Immature natural killer cell (primary cell): ENCODE data around the gene RAB34. TPM values are rescaled to one million over a fixed set of nuclear protein-coding genes. Genes with fewer than 3 reads are reported as not detected.
A peak's percentile ranks its signal among the peaks of the same experiment; 100 is the strongest.

Experiments
- DNase-seq, 3 donors: peaks; one replicate each; pipeline ENCODE4 v3.0.0; 2022; ENCODE audit warnings: mixed read lengths in 1 of 3
- H3K27ac Mint-ChIP-seq, 6 donors: one replicate each; pipeline ENCODE4 v1.8.0; 2020; ENCODE audit warnings: mixed read lengths in 6 of 6, mild to moderate bottlenecking in 5 of 6, inconsistent platforms in 4 of 6, moderate library complexity in 3 of 6
- H3K27me3 Mint-ChIP-seq, 3 donors: one replicate each; pipeline ENCODE4 v1.8.0; 2020 to 2021; ENCODE audit warnings: low read depth in 3 of 3, mild to moderate bottlenecking in 3 of 3, mixed read lengths in 3 of 3, moderate library complexity in 3 of 3, inconsistent platforms in 1 of 3
- H3K36me3 Mint-ChIP-seq, 3 donors: one replicate each; pipeline ENCODE4 v1.8.0; 2020; ENCODE audit warnings: mixed read lengths in 3 of 3, inconsistent platforms in 2 of 3, mild to moderate bottlenecking in 2 of 3
- H3K4me1 Mint-ChIP-seq, 2 donors: one replicate each; pipeline ENCODE4 v1.8.0; 2020; ENCODE audit warnings: inconsistent platforms in 2 of 2, mild to moderate bottlenecking in 2 of 2, mixed read lengths in 2 of 2, moderate library complexity in 1 of 2
- H3K4me3 Mint-ChIP-seq, 5 donors: one replicate each; pipeline ENCODE4 v1.8.0; 2020; ENCODE audit warnings: mild to moderate bottlenecking in 5 of 5, mixed read lengths in 5 of 5, inconsistent platforms in 3 of 5, moderate library complexity in 3 of 5
- H3K9me3 Mint-ChIP-seq, 6 donors: one replicate each; pipeline ENCODE4 v1.8.0; 2020; ENCODE audit warnings: mild to moderate bottlenecking in 6 of 6, mixed read lengths in 6 of 6, inconsistent platforms in 4 of 6, moderate library complexity in 3 of 6
- polyA plus RNA-seq, 3 donors: library from polyadenylated mRNA; unstranded; fragments of 300-500 nt; fragmentation: Illumina TruSeq; gene quantifications; one replicate each; pipeline ENCODE4 v1.2.3, GENCODE V29; 2021

RAB34 gene, protein sequence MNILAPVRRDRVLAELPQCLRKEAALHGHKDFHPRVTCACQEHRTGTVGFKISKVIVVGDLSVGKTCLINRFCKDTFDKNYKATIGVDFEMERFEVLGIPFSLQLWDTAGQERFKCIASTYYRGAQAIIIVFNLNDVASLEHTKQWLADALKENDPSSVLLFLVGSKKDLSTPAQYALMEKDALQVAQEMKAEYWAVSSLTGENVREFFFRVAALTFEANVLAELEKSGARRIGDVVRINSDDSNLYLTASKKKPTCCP
- polyA plus RNA-seq, result 1 to 10 TPM; 2.3 to 6.1 (median 5.3) TPM

DNA sequence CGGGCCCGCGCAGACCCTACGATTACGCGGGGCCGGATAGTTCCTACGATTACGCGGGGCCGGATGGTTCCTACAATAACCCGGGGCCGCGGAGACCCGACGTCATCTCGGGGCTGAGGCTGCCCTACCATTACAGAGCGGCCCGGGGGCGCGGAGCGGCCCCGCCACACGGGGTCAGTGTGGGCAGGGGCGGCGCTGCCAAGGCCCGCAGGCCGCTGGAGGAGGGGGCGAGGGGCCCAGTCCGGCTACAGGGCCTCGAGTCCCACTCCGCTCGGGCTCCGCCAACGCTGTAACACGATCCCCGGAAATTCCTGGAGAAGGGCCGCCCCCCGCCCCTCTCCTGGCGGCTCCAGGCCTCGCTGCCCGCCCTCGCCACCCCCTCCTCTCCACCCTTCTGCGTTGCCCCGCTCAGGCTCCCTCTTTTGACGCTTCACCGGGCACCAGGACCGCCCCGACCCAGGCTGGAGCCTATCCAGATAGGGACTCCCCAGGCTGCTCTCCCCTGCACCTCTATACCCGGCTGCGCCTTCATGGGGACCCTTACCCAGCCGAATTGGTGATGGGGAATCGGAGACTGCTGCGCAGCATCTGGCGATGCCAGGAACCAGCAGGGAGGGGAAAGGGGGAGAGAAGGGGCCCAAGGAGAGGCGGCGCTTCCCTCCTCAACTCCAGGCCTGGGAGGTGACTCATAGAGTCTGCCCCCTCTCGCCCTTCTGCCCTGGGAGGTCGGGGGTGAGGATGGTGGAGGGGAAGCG lies at the start of gene RAB34:
Gene RAB34, minus strand, starts transcription at position 291 of the 755 bp plus-strand sequence. CDS start 602 bp downstream, outside the sequence.
- Mint-ChIP-seq H3K27ac (peak within 1 kb of the TSS in 5 of 6 donors; percentile 12 to 84 (median 61)), H3K36me3 (peaks cover 4 to 13% (median 11%) of the 10 kb centered on the region in 3 donors), H3K9me3 (no peaks in the 10 kb centered on the region), H3K27me3 (peaks cover 3 to 24% (median 20%) of the 10 kb centered on the region in 3 donors), H3K4me3 (peak within 1 kb of the TSS; percentile 50 to 68 (median 62)), H3K4me1 (peaks cover 37 to 39% of the 10 kb centered on the region in 2 donors)
- DNase-seq, result no peak

DNA sequence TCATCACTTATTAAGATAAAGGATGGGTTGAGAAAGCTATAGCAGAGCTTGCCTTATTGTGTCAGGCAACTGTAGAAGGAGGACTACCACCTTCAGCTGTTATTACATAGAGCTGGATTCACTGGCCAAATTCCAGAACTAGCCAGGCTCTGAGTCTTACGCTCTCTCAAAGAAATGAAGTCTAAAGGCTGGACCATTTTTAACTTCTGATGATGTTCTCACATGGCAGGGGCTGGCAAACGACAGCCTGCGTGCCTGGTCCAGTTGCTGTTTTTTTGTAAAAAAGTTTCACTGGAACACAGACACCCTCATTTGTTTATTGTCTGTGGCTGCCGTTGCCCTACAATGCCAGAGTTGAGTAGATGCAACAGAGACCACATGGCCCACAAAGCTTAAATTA lies 47.4 kb upstream of the RAB34 start:
- H3K4me3 Mint-ChIP-seq, result no peak overlapping the region
- peak overlapping the region in 1 of 6 donors; percentile 51 for H3K27ac Mint-ChIP-seq
- DNase-seq, result no peak
- peaks cover 4 to 12% of the 10 kb centered on the region in 2 donors for H3K4me1 Mint-ChIP-seq
- no peaks in the 10 kb centered on the region for H3K9me3 Mint-ChIP-seq
- peaks cover 0 to 2% (median 0%) of the 10 kb centered on the region in 3 donors for H3K27me3 Mint-ChIP-seq
- peaks cover 0 to 14% (median 0%) of the 10 kb centered on the region in 3 donors for H3K36me3 Mint-ChIP-seq

DNA sequence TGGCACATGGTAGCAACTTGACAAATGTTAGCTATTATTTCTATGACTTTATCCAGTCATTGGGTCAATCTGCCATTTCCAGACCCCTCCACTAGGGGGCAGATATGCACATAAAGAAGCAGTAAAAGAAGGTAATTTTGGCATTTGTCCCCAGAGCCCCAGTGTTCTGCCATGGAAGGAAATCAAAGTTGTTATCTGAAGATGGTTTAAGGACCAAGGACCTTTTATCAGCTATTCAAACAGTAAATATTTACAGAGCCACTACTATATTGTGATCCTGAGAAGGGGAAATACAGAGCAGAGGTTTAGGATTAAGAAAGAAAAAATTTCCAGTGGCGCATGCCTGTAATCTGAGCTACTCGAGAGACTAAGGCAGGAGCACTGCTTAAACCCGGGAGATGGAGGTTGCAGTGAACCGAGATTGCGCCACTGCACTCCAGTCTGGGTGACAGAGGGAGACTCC lies 46.2 kb upstream of the RAB34 start:
- H3K9me3 Mint-ChIP-seq, result no peaks in the 10 kb centered on the region
- DNase-seq, result peak; percentile 67 to 73 (median 68)
- peaks cover 3 to 5% of the 10 kb centered on the region in 2 donors for H3K4me1 Mint-ChIP-seq
- H3K27me3 Mint-ChIP-seq, result peaks cover 0 to 4% (median 0%) of the 10 kb centered on the region in 3 donors
- H3K4me3 Mint-ChIP-seq, result no peak overlapping the region
- H3K36me3 Mint-ChIP-seq, result peaks cover 0 to 13% (median 0%) of the 10 kb centered on the region in 3 donors
- H3K27ac Mint-ChIP-seq, result peak overlapping the region in 3 of 6 donors; percentile 41 to 83 (median 66)

DNA sequence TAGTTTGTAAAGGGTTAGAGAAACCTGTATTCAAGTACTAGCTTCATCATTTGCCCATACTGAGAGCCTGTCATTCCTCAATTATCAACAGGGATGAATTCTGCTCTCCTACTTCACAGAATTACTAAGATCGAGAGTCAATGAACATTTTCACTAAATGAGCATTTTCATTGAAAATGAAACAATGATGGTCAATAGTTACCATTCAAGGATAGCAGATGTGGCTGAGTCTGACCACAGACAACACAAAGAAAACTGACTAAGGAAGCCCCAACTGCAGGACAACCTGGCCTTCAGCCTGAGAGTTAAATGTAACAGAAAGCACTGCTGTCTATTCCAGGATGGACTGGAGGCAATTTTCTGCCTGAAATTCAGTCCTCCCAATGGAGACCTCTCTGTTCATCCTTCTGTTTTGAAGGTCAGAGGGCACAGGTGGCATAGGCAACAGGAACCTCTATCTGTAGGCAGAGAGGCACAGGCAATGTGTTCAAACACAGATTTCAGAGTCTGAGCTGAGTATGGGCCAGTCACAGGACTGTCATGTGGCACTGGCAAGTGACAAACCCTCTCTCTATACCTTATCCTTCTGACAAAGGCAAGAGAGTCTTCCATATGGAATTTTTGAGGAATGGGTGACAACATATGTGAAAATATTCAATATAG lies 45.6 kb upstream of the RAB34 start:
- peaks cover 0 to 14% (median 0%) of the 10 kb centered on the region in 3 donors for H3K36me3 Mint-ChIP-seq
- DNase-seq, result no peak
- H3K27me3 Mint-ChIP-seq, result peaks cover 0 to 4% (median 0%) of the 10 kb centered on the region in 3 donors
- peaks cover 3 to 5% of the 10 kb centered on the region in 2 donors for H3K4me1 Mint-ChIP-seq
- no peaks in the 10 kb centered on the region for H3K9me3 Mint-ChIP-seq
- no peak overlapping the region for H3K4me3 Mint-ChIP-seq
- H3K27ac Mint-ChIP-seq, result peak overlapping the region in 1 of 6 donors; percentile 83

DNA sequence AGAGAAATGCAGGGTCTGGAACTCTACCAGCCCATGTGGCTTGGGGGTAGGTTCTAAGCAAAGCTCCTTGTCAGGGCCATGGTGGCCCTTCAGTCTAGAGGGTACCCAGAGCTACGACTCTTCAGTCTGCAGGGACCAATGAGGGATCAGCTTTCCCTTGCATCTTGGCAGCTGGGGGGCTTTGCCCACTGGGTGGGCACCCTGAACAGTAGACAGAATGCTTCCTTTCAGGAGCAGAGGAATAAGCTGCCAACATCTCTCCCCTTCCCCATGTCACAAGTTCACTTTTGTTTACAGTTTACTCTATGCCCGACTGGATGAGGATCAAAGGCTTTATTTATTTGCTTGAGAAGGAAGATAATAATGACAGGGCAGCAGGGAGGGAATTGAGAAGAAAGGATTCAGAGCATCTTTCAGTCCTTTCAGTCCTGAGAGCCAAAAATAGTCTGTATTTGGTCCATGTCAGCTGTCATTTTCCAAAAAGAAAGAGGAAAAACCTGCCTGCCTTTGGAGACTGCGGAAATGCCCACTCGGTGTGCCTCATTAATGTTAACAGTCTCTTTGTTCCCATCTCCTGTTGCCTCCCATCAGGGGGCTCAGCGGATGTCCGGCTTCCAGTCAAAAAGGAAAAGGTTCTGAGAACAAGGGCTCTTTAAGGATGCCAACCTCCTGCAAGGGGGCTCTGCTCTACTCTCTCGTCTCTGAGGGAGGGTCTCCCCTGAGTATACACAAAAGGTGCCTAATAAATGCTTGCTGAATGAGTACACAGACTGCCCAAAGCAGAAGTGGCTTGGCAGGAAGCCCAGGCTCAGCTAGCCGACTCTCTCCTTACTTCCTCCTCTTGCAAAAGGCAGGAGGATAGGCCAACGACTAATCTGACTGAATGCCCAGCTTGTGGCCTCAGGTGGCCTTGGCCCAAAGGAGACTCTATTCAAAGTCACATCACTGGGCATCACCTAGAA lies 43.2 kb upstream of the RAB34 start:
- no peak overlapping the region for H3K4me3 Mint-ChIP-seq
- DNase-seq, result no peak
- no peak overlapping the region for H3K27ac Mint-ChIP-seq
- H3K4me1 Mint-ChIP-seq, result peaks cover 3 to 5% of the 10 kb centered on the region in 2 donors
- H3K27me3 Mint-ChIP-seq, result peaks cover 0 to 4% (median 2%) of the 10 kb centered on the region in 3 donors
- no peaks in the 10 kb centered on the region for H3K9me3 Mint-ChIP-seq
- H3K36me3 Mint-ChIP-seq, result peaks cover 7 to 23% (median 10%) of the 10 kb centered on the region in 3 donors

DNA sequence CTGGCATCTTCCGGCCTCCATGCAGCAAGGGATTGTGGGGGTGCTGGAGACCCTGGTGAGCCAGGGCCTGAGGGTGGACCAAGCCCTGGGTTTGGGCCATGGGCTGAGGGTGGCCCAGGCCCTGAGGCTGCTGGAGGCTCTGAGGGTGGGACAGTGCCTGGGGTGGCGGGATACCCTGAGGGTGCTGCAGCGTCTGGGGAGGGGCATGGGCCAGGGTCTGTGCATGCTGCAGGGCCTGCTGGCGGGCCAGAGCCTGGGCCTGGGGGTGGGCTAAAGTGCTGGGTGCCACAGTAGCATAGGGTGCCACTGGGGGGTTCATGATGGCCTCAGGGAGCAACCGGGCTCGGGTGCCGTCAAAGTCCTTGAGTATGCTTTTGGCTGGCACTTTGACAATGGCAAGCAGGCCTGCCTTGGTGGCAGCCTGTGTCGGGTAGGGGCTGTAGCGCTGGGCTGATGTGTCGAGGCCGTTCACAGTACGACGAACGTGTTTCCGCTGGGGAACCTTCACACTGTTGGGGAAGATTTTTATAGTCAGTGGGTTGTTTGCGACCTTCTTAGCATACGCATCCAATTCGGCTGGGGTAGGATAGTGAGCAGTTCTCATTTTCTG lies 41.7 kb upstream of the RAB34 start:
- Mint-ChIP-seq H3K4me3 (no peak overlapping the region), H3K27ac (peak overlapping the region in 1 of 6 donors; percentile 38), H3K9me3 (no peaks in the 10 kb centered on the region), H3K4me1 (peaks cover 3 to 5% of the 10 kb centered on the region in 2 donors), H3K27me3 (peaks cover 0 to 4% (median 2%) of the 10 kb centered on the region in 3 donors), H3K36me3 (peaks cover 7 to 17% (median 10%) of the 10 kb centered on the region in 3 donors)
- DNase-seq, result no peak

DNA sequence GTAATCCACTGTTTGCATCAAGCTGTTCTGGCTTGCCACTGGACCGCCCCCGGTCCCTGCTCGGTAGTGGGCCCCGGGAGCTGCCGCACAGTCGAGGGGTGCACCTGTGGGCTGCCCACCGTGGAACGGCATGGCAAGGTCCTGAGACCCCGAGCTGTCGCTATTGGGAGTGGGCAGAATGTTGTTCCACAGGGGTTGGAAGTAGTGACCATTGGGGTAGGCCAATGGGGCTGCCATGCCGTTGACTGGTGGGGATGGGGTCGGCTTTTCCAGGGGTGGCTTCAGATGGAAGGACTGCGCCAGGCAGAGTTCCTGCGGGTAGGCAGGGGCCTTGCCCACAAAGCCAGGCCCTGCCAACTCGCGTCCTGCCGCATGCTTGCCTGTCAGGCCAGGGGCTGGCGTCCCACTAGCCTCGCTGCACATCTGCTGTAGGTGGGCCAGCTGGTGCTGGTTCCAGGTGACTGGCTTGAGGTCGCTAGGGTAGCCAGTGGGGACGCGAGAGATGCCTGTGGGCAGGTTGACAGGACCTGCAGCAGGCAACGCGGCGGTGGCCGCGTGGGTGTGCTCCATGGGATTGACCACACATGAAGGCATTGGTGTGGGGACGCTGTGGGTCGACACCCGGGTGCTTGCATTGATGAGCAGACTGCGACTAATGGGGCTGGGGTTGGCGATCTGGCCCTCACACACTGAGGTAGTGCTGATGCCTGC lies 40.9 kb upstream of the RAB34 start:
- Mint-ChIP-seq H3K4me1 (peaks cover 0 to under 1% of the 10 kb centered on the region in 2 donors), H3K36me3 (peaks cover 7 to 15% (median 10%) of the 10 kb centered on the region in 3 donors), H3K9me3 (no peaks in the 10 kb centered on the region), H3K27me3 (peaks cover 0 to 2% (median 2%) of the 10 kb centered on the region in 3 donors), H3K27ac (no peak overlapping the region), H3K4me3 (peak overlapping the region in 1 of 5 donors; percentile 24)
- no peak for DNase-seq

DNA sequence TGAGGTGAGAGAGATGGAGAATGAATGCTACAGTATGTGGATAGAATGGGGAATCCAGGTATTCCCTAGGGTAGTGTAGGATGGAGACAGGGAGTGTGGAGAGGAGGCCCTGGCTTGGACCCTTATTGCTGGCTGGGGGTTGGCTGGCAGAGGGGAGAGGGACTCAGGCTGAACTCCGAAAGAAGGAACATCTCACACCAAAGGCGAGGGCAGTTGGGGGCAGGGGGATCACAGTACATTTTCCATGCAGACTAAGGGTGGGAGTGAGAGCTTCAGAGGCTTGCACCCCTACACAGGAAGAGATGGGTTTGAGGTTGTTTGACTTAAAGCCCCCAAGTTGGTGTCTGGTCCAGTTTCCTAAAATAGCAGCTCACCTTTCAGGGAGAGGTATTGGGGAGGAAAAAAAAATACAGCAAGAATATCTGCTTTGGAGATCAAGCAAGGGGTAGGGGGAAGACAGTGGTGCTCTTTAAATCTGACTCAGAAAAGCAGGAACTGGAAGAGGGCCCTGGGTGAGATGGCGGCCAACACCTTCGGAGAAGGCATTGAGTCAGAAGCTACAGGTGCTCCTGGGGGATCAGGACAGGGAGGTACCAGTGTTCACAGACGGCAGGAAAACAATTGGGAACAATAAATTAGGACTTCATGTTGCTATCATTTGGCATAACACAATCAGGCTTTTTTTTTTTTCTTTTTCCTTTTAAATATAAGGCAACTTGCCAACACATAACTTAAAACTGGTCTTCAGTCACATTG lies 38.6 kb upstream of the RAB34 start:
- no peak overlapping the region for H3K4me3 Mint-ChIP-seq
- H3K27me3 Mint-ChIP-seq, result peaks cover 0 to 2% (median 2%) of the 10 kb centered on the region in 3 donors
- H3K36me3 Mint-ChIP-seq, result peaks cover 7 to 15% (median 10%) of the 10 kb centered on the region in 3 donors
- H3K9me3 Mint-ChIP-seq, result no peaks in the 10 kb centered on the region
- no peak for DNase-seq
- peak overlapping the region in 1 of 6 donors; percentile 30 for H3K27ac Mint-ChIP-seq
- no peaks in the 10 kb centered on the region for H3K4me1 Mint-ChIP-seq

DNA sequence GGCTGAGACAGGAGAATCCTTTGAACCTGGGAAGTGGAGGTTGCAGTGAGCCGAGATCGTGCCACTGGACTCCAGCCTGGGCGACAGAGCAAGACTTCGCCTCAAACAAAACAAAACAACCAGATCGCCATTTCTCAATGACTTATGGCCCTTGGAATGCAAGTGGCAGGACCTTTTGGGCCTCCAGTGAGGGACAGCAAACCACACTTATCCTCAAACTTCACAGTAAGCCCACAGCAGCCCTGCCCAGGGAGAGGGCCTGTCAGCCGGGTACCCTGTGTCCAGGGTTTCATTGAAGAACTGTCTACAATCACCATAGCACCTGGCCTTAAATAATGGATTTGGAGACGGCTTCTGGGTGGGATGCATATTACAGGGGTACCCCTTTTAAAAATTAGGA lies 37.8 kb upstream of the RAB34 start:
- H3K4me3 Mint-ChIP-seq, result no peak overlapping the region
- no peaks in the 10 kb centered on the region for H3K4me1 Mint-ChIP-seq
- H3K27me3 Mint-ChIP-seq, result peaks cover 0 to 2% (median 2%) of the 10 kb centered on the region in 3 donors
- no peak for DNase-seq
- H3K9me3 Mint-ChIP-seq, result no peaks in the 10 kb centered on the region
- no peak overlapping the region for H3K27ac Mint-ChIP-seq
- peaks cover 7 to 15% (median 10%) of the 10 kb centered on the region in 3 donors for H3K36me3 Mint-ChIP-seq

DNA sequence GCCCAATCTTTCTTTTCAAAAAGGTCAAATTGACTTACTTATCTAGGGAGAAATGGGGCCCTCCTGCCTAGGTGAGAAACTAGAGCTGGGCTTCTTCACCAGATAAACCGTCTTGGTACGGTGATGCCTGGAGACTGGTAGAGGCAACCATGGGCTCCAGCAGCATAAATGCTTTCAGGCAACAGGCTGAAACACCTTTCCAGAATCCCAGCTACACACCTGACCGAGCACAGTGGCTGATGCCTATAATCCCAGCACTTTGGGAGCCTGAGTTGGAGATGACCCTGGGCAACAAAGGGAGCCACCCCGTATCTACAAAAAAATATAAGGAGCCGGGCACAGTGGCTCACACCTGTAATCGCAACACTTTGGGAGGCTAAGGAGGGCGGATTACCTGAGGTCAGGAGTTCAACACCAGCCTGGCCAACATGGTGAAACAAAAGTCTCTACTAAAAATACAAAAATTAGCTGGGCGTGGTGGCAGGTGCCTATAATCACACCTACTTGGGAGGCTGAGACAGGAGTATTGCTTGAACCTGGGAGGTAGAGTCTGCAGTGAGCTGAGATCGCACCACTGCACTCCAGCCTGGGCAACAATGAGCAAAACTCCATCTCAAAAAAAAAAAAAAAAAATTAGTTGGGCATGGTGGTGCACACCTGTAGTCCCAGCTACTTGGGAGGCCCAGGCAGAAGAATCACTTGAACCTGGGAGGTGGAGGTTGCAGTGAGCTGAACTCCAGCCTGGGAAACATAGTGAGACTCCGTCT lies 34.1 kb upstream of the RAB34 start:
- Mint-ChIP-seq H3K27ac (peak overlapping the region in 1 of 6 donors; percentile 53), H3K4me1 (peaks cover 0 to 2% of the 10 kb centered on the region in 2 donors), H3K9me3 (no peaks in the 10 kb centered on the region), H3K36me3 (peaks cover 0 to 5% (median 0%) of the 10 kb centered on the region in 3 donors), H3K27me3 (peaks cover 0 to 2% (median 0%) of the 10 kb centered on the region in 3 donors), H3K4me3 (no peak overlapping the region)
- DNase-seq, result no peak
